ENCODE results near the gene ZSCAN9.

ZSCAN9 gene

GRCh38 chr6:28225056-28225834 is at the start of gene ZSCAN9:
Gene ZSCAN9 (plus strand): TSS chr6:28225275. CDS start chr6:28227085, 1,810 bp downstream.
- DNase-seq = peak; percentile 67 to 70

GRCh38 chr6:28176373-28176772 is 48.7 kb upstream of the ZSCAN9 start:
- no peak for DNase-seq

GRCh38 chr6:28182255-28182654 is 42.8 kb upstream of the ZSCAN9 start:
- no peak for DNase-seq

GRCh38 chr6:28188111-28188979 is 36.7 kb upstream of the ZSCAN9 start:
- DNase-seq = no peak

- no peak for DNase-seq
Measured at GRCh38 chr6:28200020-28200419, 25.1 kb upstream of the ZSCAN9 start.

GRCh38 chr6:28203201-28203600 is 21.9 kb upstream of the ZSCAN9 start:
- DNase-seq = no peak

GRCh38 chr6:28205879-28206278 is 19.2 kb upstream of the ZSCAN9 start:
- no peak for DNase-seq

- DNase-seq = no peak
Measured at GRCh38 chr6:28206527-28206926, 18.5 kb upstream of the ZSCAN9 start.

GRCh38 chr6:28206928-28207509 is 18.1 kb upstream of the ZSCAN9 start:
- no peak for DNase-seq

- DNase-seq = no peak
Measured at GRCh38 chr6:28207510-28208110, 17.5 kb upstream of the ZSCAN9 start.

GRCh38 chr6:28208111-28208659 is 16.9 kb upstream of the ZSCAN9 start:
- DNase-seq = no peak

GRCh38 chr6:28209753-28210535 is 15.1 kb upstream of the ZSCAN9 start:
- no peak for DNase-seq

GRCh38 chr6:28211840-28212509 is 13.1 kb upstream of the ZSCAN9 start:
- no peak for DNase-seq

GRCh38 chr6:28212510-28213212 is 12.4 kb upstream of the ZSCAN9 start:
- peak in 1 of 2 experiments; percentile 26 for DNase-seq

GRCh38 chr6:28213213-28213523 is 11.9 kb upstream of the ZSCAN9 start:
- DNase-seq = no peak

GRCh38 chr6:28215425-28215824 is 9.7 kb upstream of the ZSCAN9 start:
- DNase-seq = no peak

- no peak for DNase-seq
Measured at GRCh38 chr6:28217890-28218289, 7.2 kb upstream of the ZSCAN9 start.

GRCh38 chr6:28218312-28219248 is 6.5 kb upstream of the ZSCAN9 start:
- peak; percentile 50 for DNase-seq

- DNase-seq = no peak
Measured at GRCh38 chr6:28220257-28221133, 4.6 kb upstream of the ZSCAN9 start.
